Natural killer cell (primary cell): Measurements from ENCODE around the gene IL1RAPL1. TPM values are rescaled to one million over a fixed set of nuclear protein-coding genes. Genes with fewer than 3 reads are reported as not detected.

Experiments used
- ATAC-seq, 3 donors: fragments of 150-1000 bp in 2 of 3; fragments of 200-7000 bp in 1 of 3; cut with Tn5 transposase; 1 replicate in 1 of 3; 2 replicates in 2 of 3; pipeline ENCODE4 v1.10.0; 2021; ENCODE audit warnings: mild to moderate bottlenecking in 2 of 3, moderate library complexity in 2 of 3
- DNase-seq, 2 donors: peaks; one replicate each; pipeline versions ENCODE4 v3.0.0 to v3.0.0-alpha.2; 2013 to 2021; ENCODE audit warnings: mixed read lengths in 1 of 2
- H3K27ac ChIP-seq: one replicate; pipeline ENCODE4 v1.5.1; 2013; ENCODE audit warnings: mild to moderate bottlenecking, low read length
- H3K27me3 ChIP-seq: one replicate; pipeline ENCODE4 v1.6.1; 2013; ENCODE audit warnings: low read length; ENCODE audit not compliant: control insufficient read depth, insufficient read depth
- H3K36me3 ChIP-seq: one replicate; pipeline ENCODE4 v1.6.1; 2013; ENCODE audit warnings: low read length; ENCODE audit not compliant: control insufficient read depth, insufficient read depth
- H3K4me1 ChIP-seq: one replicate; pipeline ENCODE4 v1.6.1; 2013; ENCODE audit warnings: low read length; ENCODE audit not compliant: control insufficient read depth, insufficient read depth
- H3K4me3 ChIP-seq: one replicate; pipeline ENCODE4 v1.5.1; 2013; ENCODE audit warnings: low read length
- H3K9me3 ChIP-seq: one replicate; pipeline ENCODE4 v1.6.1; 2013; ENCODE audit warnings: low read length; ENCODE audit not compliant: control insufficient read depth, insufficient read depth
- H3K27ac Mint-ChIP-seq, 2 donors: one replicate each; pipeline ENCODE4 v1.8.0; 2022; ENCODE audit warnings: mild to moderate bottlenecking in 2 of 2, mixed read lengths in 2 of 2, moderate library complexity in 1 of 2
- H3K27me3 Mint-ChIP-seq, 2 donors: one replicate each; pipeline ENCODE4 v1.8.0; 2022; ENCODE audit warnings: low read depth in 2 of 2, mixed read lengths in 2 of 2
- H3K36me3 Mint-ChIP-seq: one replicate; pipeline ENCODE4 v1.8.0; 2022; ENCODE audit warnings: mixed read lengths
- H3K4me1 Mint-ChIP-seq, 2 donors: one replicate each; pipeline ENCODE4 v1.8.0; 2022; ENCODE audit warnings: mixed read lengths in 2 of 2
- H3K4me3 Mint-ChIP-seq: one replicate; pipeline ENCODE4 v1.8.0; 2022; ENCODE audit warnings: mild to moderate bottlenecking, moderate library complexity, mixed read lengths
- H3K9me3 Mint-ChIP-seq, 2 donors: one replicate each; pipeline ENCODE4 v1.8.0; 2022; ENCODE audit warnings: mixed read lengths in 2 of 2
- WGBS: methylation state at CpG from one replicate; pipeline ENCODE4 v1.1.7; 2013; ENCODE audit warnings: missing lambda C conversion rate; ENCODE audit not compliant: insufficient coverage; 5-methylcytosine and 5-hydroxymethylcytosine counted together
- intact Hi-C: fragments of 100-400 bp; cut with micrococcal nuclease; formaldehyde crosslinking; loops from one replicate; pipeline ENCODE4 v1.14.2; 2022
- total RNA-seq, 4 donors: library from RNA; stranded (reverse); fragments of 120-200 nt in 1 of 4; gene quantifications; one replicate each; pipeline versions ENCODE4 v1.2.3 to v1.2.4, GENCODE V29; 2013 to 2022
- TF ChIP-seq, protein P1 (sequence below): fragments of 200-600 bp; IDR thresholded peaks from one replicate; pipeline ENCODE4 v1.8.0; 2022; ENCODE audit warnings: antibody characterized with exemption

IL1RAPL1 gene
- total RNA-seq, 3 donors from 2014 or later (not counting 1 experiment from before 2014, with no cell fraction given), result not detected

DNA sequence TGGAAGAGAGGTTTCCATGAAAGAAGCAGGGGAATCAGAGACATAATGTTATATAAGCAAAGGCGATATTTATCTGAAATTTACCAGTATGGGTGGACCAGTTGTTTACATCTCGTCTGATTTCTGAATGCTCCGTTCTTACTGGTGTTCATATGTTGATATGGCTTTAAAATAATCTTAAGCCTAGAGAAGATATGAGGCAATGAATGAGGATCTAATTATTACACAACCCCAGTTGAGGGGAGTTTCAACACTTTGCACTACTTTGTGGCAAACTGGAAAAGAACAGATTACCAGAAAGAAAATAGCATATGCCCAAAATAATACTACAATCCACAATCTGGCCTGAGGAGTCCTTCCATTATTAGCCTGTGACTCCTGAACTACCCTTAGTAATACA, 1364.8 kb downstream of the IL1RAPL1 start:
- Histone ChIP-seq H3K27me3 (no peaks in the 10 kb centered on the region), H3K27ac (no peak overlapping the region), H3K4me3 (no peak overlapping the region), H3K4me1 (no peaks in the 10 kb centered on the region), H3K9me3 (no peaks in the 10 kb centered on the region), H3K36me3 (no peaks in the 10 kb centered on the region)
- intact Hi-C loops, result no loop called here
- H3K27me3 Mint-ChIP-seq, result no peaks in the 10 kb centered on the region
- no peak overlapping the region for H3K27ac Mint-ChIP-seq
- no peaks in the 10 kb centered on the region for H3K4me1 Mint-ChIP-seq
- ATAC-seq, result no peak
- no peaks in the 10 kb centered on the region for H3K36me3 Mint-ChIP-seq
- WGBS, result 86% methylated on average over 1 of the region's 3 CpGs
- TF ChIP-seq, protein P1, sequence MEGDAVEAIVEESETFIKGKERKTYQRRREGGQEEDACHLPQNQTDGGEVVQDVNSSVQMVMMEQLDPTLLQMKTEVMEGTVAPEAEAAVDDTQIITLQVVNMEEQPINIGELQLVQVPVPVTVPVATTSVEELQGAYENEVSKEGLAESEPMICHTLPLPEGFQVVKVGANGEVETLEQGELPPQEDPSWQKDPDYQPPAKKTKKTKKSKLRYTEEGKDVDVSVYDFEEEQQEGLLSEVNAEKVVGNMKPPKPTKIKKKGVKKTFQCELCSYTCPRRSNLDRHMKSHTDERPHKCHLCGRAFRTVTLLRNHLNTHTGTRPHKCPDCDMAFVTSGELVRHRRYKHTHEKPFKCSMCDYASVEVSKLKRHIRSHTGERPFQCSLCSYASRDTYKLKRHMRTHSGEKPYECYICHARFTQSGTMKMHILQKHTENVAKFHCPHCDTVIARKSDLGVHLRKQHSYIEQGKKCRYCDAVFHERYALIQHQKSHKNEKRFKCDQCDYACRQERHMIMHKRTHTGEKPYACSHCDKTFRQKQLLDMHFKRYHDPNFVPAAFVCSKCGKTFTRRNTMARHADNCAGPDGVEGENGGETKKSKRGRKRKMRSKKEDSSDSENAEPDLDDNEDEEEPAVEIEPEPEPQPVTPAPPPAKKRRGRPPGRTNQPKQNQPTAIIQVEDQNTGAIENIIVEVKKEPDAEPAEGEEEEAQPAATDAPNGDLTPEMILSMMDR, result no peak
- no peak overlapping the region for H3K4me3 Mint-ChIP-seq
- DNase-seq, result no peak
- H3K9me3 Mint-ChIP-seq, result peaks cover 3 to 8% of the 10 kb centered on the region in 2 donors

DNA sequence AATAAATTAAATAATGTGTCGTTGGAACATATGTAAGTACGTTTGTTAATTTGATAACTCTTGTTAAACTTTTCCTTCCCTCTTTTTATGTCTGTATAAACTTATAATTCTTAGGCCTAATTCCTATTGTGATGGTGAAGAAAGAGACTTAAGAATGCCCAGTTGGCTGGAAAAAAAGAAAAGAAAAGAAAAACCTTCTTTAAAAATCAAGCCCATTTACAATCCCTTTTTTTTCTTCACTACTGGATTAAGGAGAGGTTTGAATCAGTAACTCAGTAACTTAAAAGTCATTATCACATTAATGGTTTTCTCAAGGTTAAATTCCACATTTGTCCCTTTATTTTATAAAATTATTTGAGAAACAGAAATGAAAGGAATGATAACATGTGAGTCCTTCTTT, 1374.8 kb downstream of the IL1RAPL1 start:
- Histone ChIP-seq H3K27ac (no peak overlapping the region), H3K27me3 (no peaks in the 10 kb centered on the region), H3K4me3 (no peak overlapping the region), H3K36me3 (no peaks in the 10 kb centered on the region), H3K9me3 (no peaks in the 10 kb centered on the region), H3K4me1 (no peaks in the 10 kb centered on the region)
- no peaks in the 10 kb centered on the region for H3K4me1 Mint-ChIP-seq
- no peak overlapping the region for H3K4me3 Mint-ChIP-seq
- intact Hi-C loops, result no loop called here
- H3K27ac Mint-ChIP-seq, result no peak overlapping the region
- DNase-seq (no peak), ATAC-seq (no peak)
- no CpG with 5 or more reads among the region's 2 CpGs for whole genome bisulfite sequencing
- H3K27me3 Mint-ChIP-seq, result no peaks in the 10 kb centered on the region
- TF ChIP-seq, protein P1, result no peak
- H3K9me3 Mint-ChIP-seq, result peaks cover 0 to 3% of the 10 kb centered on the region in 2 donors
- no peaks in the 10 kb centered on the region for H3K36me3 Mint-ChIP-seq

DNA sequence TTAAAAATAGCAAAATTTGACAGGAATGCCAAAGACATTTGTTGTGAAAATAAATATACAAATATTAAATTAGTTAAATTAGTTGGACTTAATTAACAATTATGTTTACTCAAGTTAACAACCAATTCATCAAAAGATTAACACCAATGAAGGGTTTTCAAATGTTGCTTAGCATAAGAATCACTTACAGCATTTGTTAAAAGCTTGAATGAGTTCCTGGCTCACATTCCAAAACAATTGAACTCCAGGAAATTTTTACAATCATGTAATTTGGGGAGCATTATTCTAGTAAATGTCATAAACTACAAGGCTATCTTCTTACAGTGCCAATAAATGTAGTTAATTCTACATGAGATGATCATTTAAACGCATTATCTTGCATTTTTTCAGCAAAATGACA, 1378.4 kb downstream of the IL1RAPL1 start:
- WGBS, result no CpG with 5 or more reads among the region's 1 CpG

DNA sequence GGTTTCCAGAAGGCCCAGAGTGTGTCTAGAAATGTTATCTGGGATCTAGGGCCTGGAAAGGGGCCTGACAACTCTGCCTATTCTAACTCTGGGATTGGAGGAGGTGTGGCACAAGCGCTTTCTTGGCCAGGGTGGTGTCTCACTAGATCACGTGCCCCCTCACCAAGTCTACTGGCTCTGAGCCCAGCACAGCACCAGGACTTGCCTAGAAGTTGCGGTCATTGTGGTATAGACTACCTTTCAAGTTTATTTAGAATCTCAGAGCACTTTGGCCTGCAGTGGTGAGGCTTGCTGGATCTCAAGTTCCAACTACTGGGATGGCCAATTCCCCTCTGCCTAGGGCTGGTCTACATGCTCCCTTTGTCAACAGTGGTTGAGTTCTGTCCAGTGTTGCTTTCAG, 1404.8 kb downstream of the IL1RAPL1 start:
- WGBS, result 88% methylated on average over 3 of the region's 3 CpGs
- H3K4me1 ChIP-seq, result no peaks in the 10 kb centered on the region
- Mint-ChIP-seq H3K4me1 (no peaks in the 10 kb centered on the region), H3K27ac (no peak overlapping the region), H3K4me3 (no peak overlapping the region), H3K27me3 (no peaks in the 10 kb centered on the region), H3K9me3 (peaks cover 0 to 3% of the 10 kb centered on the region in 2 donors), H3K36me3 (no peaks in the 10 kb centered on the region)
- H3K4me3 ChIP-seq, result no peak overlapping the region
- H3K36me3 ChIP-seq, result no peaks in the 10 kb centered on the region
- intact Hi-C loops, result no loop called here
- H3K27me3 ChIP-seq, result no peaks in the 10 kb centered on the region
- ATAC-seq (no peak), DNase-seq (no peak)
- H3K27ac ChIP-seq, result no peak overlapping the region
- no peaks in the 10 kb centered on the region for H3K9me3 ChIP-seq
- TF ChIP-seq, protein P1, result no peak

More for the DNA sequence above, 1378.4 kb downstream of the IL1RAPL1 start:
- Mint-ChIP-seq H3K27me3 (no peaks in the 10 kb centered on the region), H3K4me1 (no peaks in the 10 kb centered on the region), H3K9me3 (peaks cover 0 to 3% of the 10 kb centered on the region in 2 donors), H3K36me3 (no peaks in the 10 kb centered on the region), H3K4me3 (no peak overlapping the region), H3K27ac (no peak overlapping the region)
- Histone ChIP-seq H3K36me3 (no peaks in the 10 kb centered on the region), H3K27ac (no peak overlapping the region), H3K9me3 (no peaks in the 10 kb centered on the region), H3K4me1 (no peaks in the 10 kb centered on the region), H3K4me3 (no peak overlapping the region), H3K27me3 (no peaks in the 10 kb centered on the region)
- intact Hi-C loops, result no loop called here
- DNase-seq, result no peak
- TF ChIP-seq, protein P1, result no peak
- no peak for ATAC-seq
